ENCODE measurements around the gene TRPM1. TPM values are rescaled to one million over a fixed set of nuclear protein-coding genes. Genes with fewer than 3 reads are reported as not detected.

Gene TRPM1
- total RNA-seq, 2 donors from 2014 or later = not detected

DNA sequence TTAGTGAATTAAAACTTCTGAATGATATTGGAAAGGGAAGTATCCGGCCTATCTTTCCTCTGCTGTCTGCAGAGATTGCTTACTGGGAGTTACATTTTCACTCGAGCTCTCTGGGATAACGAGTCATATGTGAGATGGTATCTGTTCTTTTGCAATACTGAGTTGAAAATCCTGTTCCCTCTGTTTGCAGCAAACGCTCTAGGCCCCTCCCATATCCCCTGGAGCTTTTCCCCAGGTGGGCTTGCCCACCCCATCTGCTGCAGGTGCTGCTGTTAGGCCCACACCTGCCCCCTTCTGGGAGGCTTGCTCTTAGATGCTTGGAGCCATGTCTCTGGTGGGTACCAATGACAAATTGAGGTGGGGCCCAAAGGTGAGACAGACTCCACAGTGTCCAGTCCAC lies 67.4 kb downstream of the TRPM1 start:
- ATAC-seq (no peak), DNase-seq (no peak)
- intact Hi-C loops (cut with DNase I, micrococcal nuclease) = no loop called here

GRCh38 chr15:31032961-31033371 lies 68.6 kb downstream of the TRPM1 start:
- no peak for ATAC-seq
- intact Hi-C loops (cut with DNase I, micrococcal nuclease) = no loop called here
- DNase-seq = no peak

GRCh38 chr15:31031471-31032067 lies 70.0 kb downstream of the TRPM1 start:
- no peak for DNase-seq
- intact Hi-C loops (cut with DNase I, micrococcal nuclease) = no loop called here
- ATAC-seq = no peak

- intact Hi-C loops (cut with DNase I, micrococcal nuclease) = no loop called here
- ATAC-seq (no peak), DNase-seq (no peak)
These were observed 73.5 kb downstream of the TRPM1 start for GRCh38 chr15:31027910-31028578.

GRCh38 chr15:31025996-31026395 lies 75.5 kb downstream of the TRPM1 start:
- intact Hi-C loops (cut with DNase I, micrococcal nuclease) = no loop called here
- DNase-seq = no peak
- no peak for ATAC-seq

DNA sequence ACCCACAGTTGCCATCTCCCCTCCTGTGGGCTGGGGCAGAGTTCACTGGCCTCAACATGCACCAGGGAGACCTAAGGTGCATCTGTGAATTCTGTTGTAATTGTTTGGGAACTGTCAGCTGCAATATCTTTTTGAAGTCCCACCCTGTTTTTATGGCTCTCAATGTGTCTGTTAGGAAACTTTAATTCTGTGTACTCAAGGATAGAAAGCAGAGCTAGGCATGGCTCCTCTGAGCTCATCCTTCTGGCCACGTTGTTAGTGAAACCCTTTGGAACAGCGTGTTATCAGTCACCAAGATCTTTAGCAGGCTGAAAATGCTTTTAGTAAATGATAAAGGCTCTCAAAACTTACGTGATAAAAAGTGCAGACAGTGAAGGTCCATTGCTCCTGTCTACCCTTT lies 76.5 kb downstream of the TRPM1 start:
- DNase-seq (no peak), ATAC-seq (peak; percentile 91)
- intact Hi-C loops (cut with DNase I, micrococcal nuclease) = no loop called here

DNA sequence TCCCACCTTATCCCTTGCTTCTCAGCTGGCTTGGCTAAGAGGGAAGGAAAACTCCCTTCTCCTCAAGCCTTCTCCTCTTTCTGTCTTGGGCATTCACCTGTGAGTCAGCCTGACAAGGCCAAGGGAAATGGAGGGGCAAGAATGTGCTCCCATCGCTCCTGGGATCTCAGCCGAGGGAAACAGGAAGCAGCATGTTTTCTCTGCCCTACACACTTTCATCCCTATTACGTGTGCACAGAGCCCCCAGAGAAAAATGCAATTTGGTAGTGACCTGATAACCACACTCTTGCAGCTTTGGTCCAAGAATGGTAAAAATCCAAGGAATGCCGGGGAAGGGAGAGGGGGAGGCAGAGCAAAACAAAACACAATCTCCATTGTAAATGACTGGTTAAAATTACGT lies 77.2 kb downstream of the TRPM1 start:
- ATAC-seq = peak; percentile 25
- intact Hi-C loops (cut with DNase I, micrococcal nuclease) = no loop called here
- DNase-seq = no peak

GRCh38 chr15:31023841-31024240 lies 77.7 kb downstream of the TRPM1 start:
- ATAC-seq = no peak
- intact Hi-C loops (cut with DNase I, micrococcal nuclease) = no loop called here

DNA sequence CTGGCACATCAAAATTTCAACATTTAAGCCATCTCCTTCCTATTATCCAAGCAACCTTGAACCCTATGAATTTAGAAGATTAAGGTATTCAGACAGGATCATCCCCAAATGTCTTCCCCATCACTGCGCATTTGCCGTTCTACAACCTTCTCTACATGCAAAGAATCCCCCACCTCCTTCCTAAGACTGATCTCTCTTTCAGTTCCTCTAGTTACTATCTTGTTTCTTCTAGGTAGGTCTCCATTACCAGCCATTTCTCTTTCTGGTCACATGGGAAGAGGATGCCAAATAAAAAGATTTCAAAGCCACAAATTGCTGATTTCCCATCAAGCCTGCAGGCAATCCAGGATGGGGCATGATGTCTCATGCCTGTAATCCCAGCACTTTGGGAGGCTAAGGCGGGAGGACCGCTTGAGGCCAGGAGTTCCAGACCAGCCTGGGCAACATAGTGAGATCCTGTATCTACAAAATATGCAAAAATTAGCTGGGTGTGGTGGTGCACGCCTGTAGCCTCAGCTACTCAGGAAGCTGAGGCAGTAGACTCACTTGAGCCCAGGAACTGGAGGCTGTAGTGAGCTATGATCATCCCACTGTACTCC lies 80.4 kb downstream of the TRPM1 start:
- ATAC-seq (no peak), DNase-seq (no peak)
- intact Hi-C loops (cut with DNase I, micrococcal nuclease) = no loop called here

More at GRCh38 chr15:31023841-31024240, 77.7 kb downstream of the TRPM1 start:
- DNase-seq = no peak

DNA sequence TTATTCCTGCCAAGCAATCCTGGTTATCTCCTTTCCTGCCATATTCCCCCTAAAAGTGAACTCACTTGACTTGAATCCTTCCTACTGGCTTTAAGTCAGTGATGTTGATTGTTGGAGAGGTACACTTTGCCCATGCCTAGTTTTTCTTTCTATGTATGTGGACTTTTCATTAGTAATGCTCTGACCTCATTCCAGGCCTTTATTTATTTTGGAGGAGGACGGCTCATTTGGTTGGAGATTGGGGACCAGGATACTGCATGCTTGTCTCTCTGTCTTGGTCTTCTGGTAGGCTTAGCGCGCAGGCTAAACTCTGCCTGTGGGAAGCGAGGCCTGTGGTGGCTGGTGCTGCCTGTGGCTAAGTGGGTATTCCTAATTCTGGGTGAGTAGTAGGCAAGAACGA lies 81.0 kb downstream of the TRPM1 start:
- intact Hi-C loops (cut with DNase I, micrococcal nuclease) = no loop called here
- DNase-seq (no peak), ATAC-seq (no peak)

DNA sequence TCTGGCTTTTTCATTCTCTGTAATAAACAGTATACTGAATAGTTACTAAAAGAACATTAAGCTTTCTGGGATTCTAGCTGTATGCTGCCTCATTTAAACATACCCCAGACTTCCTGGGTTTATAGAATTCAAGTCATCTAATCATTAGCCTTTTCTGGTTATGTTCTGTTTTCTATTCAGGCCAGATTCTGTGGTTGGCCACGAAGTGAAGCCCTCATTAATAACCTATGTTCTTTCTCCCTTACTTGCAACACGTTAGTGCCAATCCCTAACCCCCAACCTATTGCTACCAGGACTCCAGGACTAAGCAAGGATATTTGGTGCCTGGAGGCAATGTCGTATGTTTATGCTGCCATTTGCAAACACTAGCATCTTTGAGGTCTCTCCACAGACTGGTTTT lies 81.5 kb downstream of the TRPM1 start:
- intact Hi-C loops (cut with DNase I, micrococcal nuclease) = no loop called here
- no peak for ATAC-seq
- DNase-seq = no peak

DNA sequence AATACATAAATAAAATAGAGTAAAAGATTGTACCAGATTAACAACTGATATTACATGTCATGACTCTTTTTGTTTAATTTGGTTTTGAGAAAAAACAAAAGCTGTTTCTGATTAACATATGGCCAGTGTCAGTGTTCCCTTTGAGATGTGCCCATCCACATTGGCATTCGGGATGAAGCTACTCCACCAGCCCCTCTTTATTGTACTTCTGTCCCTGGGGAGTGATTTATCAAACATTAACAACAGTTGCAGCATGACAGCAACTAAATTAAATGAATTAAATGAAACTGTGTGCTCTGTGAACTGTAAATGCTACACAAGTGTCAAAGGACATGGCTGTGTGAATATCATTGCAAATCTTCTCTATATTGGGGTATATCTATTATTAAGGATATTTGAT lies 84.2 kb downstream of the TRPM1 start:
- ATAC-seq (no peak), DNase-seq (no peak)
- intact Hi-C loops (cut with DNase I, micrococcal nuclease) = no loop called here

DNA sequence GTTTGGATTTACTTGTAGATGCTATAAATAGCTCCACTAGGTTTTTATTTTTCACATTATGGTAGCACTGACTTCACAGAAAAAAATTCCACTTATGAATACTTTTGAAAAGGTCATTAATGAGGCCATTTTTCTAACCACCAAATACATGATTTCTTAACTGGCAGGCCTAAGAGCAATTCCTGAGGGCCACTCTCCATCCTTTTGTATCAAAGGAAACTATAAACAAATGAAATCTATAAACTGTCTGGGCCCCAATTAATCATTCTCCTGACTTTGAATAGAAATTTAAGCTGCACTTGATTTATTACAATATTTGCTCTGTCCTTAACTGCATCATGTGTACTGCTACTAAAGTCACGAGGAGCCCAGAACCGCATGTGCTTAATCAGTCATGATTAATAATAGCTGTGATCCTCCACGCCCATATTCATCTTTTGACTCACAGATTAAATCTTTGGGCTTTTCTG lies 85.0 kb downstream of the TRPM1 start:
- DNase-seq (no peak), ATAC-seq (no peak)
- intact Hi-C loops (cut with DNase I, micrococcal nuclease) = no loop called here

GRCh38 chr15:31014608-31014925 lies 87.0 kb downstream of the TRPM1 start:
- ATAC-seq (no peak), DNase-seq (no peak)
- intact Hi-C loops (cut with DNase I, micrococcal nuclease) = no loop called here

- intact Hi-C loops (cut with DNase I, micrococcal nuclease) = no loop called here
- DNase-seq = no peak
- peak; percentile 56 for ATAC-seq
These were observed 87.5 kb downstream of the TRPM1 start for GRCh38 chr15:31013863-31014607.

GRCh38 chr15:31012455-31012854 lies 89.1 kb downstream of the TRPM1 start:
- ATAC-seq = no peak
- intact Hi-C loops (cut with DNase I, micrococcal nuclease) = no loop called here
- no peak for DNase-seq

DNA sequence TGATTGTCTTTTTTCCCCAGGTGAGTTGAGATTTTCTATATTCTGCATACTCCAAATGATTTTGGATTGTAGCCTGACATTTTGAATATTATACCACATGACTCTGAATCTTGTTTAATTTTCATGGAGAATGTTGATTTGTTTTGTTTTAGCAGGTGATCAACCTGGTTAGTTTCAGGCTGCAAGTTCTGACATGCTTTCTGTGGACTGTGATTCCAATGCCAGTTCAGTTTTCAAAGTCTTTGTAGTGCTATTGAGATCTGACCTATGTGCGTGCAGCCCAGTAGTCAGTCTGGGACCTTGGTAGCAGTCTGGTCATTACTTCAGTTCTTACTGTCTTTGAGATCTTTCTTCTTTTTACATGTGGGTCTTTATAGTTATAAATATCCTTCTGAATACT lies 91.5 kb downstream of the TRPM1 start:
- intact Hi-C loops (cut with DNase I, micrococcal nuclease) = no loop called here
- ATAC-seq (no peak), DNase-seq (no peak)

DNA sequence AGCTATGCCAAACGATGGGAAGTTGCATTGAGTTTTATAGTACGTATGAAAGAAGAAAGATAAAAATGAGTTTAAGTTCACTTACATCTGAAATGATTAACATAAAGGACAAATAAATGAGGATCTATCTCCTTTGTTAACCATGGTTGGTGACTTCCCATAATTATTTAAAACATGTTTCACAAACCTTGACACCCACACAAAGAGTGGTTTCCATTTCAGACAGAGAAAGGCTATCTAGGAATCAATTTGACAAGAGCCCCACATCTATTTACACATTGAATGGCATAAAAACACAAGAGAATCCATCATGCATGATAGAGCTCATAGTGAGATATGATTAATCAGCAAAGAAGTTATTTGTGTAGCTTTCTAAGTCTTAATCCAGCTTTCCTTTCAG lies 95.9 kb downstream of the TRPM1 start:
- ATAC-seq (no peak), DNase-seq (no peak)
- intact Hi-C loops (cut with DNase I, micrococcal nuclease) = no loop called here

GRCh38 chr15:31004220-31004733 lies 97.2 kb downstream of the TRPM1 start:
- DNase-seq (peak; percentile 25 to 26), ATAC-seq (peak; percentile 35)
- intact Hi-C loops (cut with DNase I, micrococcal nuclease) = no loop called here

- DNase-seq (no peak), ATAC-seq (no peak)
- intact Hi-C loops (cut with DNase I, micrococcal nuclease) = no loop called here
These were observed 99.8 kb downstream of the TRPM1 start for GRCh38 chr15:31001702-31002101.
